Measurements from ENCODE around the gene LOXL4. TPM values are rescaled to one million over a fixed set of nuclear protein-coding genes. Genes with fewer than 3 reads are reported as not detected.

The LOXL4 gene
- total RNA-seq, 1 experiment from 2014 or later: 8.1 TPM

- no peaks in the 10 kb centered on the region for H3K9me3 ChIP-seq (replicated peaks)
- no peak overlapping the region for H3K27ac ChIP-seq
- H3K4me3 ChIP-seq: no peak overlapping the region
- peak; percentile 50 to 62 for DNase-seq
- no peaks in the 10 kb centered on the region for H3K27me3 ChIP-seq
- no peaks in the 10 kb centered on the region for H3K36me3 ChIP-seq
- peaks cover 18% of the 10 kb centered on the region for H3K4me1 ChIP-seq
Measured at GRCh38 chr10:98262571-98262970, 5.4 kb downstream of the LOXL4 start.

- H3K27ac ChIP-seq: no peak overlapping the region
- peaks cover 16% of the 10 kb centered on the region for H3K4me1 ChIP-seq
- no peak for DNase-seq
- H3K27me3 ChIP-seq: no peaks in the 10 kb centered on the region
- H3K9me3 ChIP-seq (replicated peaks): no peaks in the 10 kb centered on the region
- H3K36me3 ChIP-seq: no peaks in the 10 kb centered on the region
- no peak overlapping the region for H3K4me3 ChIP-seq
Measured at GRCh38 chr10:98261436-98262277, 6.3 kb downstream of the LOXL4 start.

DNA sequence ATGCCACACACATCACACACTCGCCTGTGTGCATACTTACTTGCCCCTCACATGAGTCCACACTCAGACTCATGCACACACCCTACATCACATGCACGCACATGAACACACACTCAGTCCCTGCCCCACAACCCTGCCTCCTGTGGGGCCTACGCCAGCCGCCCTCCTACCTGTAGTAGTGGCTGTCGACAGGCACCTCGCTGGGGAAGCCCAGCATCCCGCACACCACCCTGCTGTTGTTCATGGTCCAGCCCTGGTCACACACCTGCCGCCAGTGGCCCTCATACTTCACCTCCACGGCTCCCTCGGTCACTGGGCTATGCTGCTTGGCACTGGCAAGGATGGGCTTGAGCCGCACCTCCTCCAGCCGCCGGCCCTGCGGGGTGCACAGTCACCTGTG, 7.2 kb downstream of the LOXL4 start:
- DNase-seq: no peak
- H3K27me3 ChIP-seq: no peaks in the 10 kb centered on the region
- no peak overlapping the region for H3K27ac ChIP-seq
- H3K36me3 ChIP-seq: 0 out of 2 replicates have a peak, but pooled peaks cover 2% of the 10 kb centered on the region
- no peaks in the 10 kb centered on the region for H3K9me3 ChIP-seq (replicated peaks)
- H3K4me1 ChIP-seq: peaks cover 7% of the 10 kb centered on the region
- no peak overlapping the region for H3K4me3 ChIP-seq

GRCh38 chr10:98260350-98260749, 7.6 kb downstream of the LOXL4 start:
- Histone ChIP-seq H3K4me3 (no peak overlapping the region), H3K27me3 (no peaks in the 10 kb centered on the region), H3K27ac (no peak overlapping the region), H3K4me1 (peaks cover 3% of the 10 kb centered on the region; the same call in 1 of the 2 replicates), H3K36me3 (0 out of 2 replicates have a peak, but pooled peaks cover 2% of the 10 kb centered on the region), H3K9me3 (replicated peaks) (no peaks in the 10 kb centered on the region)
- DNase-seq: no peak

- H3K27me3 ChIP-seq: no peaks in the 10 kb centered on the region
- DNase-seq: no peak
- no peaks in the 10 kb centered on the region for H3K9me3 ChIP-seq (replicated peaks)
- 0 out of 2 replicates have a peak, but pooled peaks cover 2% of the 10 kb centered on the region for H3K4me1 ChIP-seq
- 0 out of 2 replicates have a peak, but pooled peaks cover 2% of the 10 kb centered on the region for H3K36me3 ChIP-seq
- H3K27ac ChIP-seq: no peak overlapping the region
- no peak overlapping the region for H3K4me3 ChIP-seq
Measured at GRCh38 chr10:98259606-98260315, 8.2 kb downstream of the LOXL4 start.

GRCh38 chr10:98258683-98259454, 9.1 kb downstream of the LOXL4 start:
- no peak for DNase-seq
- 0 out of 2 replicates have a peak, but pooled peaks cover 2% of the 10 kb centered on the region for H3K36me3 ChIP-seq
- H3K27ac ChIP-seq: no peak overlapping the region
- H3K27me3 ChIP-seq: no peaks in the 10 kb centered on the region
- H3K4me3 ChIP-seq: no peak overlapping the region
- no peaks in the 10 kb centered on the region for H3K9me3 ChIP-seq (replicated peaks)
- H3K4me1 ChIP-seq: no peaks in the 10 kb centered on the region

DNA sequence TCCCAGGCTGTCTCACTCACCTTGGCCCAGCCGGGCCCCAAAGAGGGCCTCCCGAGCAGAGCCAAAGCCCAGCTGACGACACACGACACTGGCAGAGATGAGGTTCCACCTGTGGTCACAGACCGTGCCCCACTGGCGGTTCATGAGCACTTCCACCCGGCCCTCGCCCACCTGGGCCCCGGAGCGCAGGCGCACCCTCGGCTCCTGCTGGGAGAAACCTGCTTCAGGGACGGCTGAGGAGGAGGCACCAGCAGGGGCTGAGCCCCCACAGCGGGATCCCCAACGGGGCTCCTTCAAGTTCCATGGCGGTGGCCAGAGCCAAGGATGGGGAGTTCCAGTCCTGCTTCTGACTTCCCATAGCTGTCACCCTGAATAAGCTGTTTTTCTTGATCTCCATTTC, 10.0 kb downstream of the LOXL4 start:
- H3K36me3 ChIP-seq: 0 out of 2 replicates have a peak, but pooled peaks cover 2% of the 10 kb centered on the region
- no peaks in the 10 kb centered on the region for H3K27me3 ChIP-seq
- H3K4me1 ChIP-seq: no peaks in the 10 kb centered on the region

DNA sequence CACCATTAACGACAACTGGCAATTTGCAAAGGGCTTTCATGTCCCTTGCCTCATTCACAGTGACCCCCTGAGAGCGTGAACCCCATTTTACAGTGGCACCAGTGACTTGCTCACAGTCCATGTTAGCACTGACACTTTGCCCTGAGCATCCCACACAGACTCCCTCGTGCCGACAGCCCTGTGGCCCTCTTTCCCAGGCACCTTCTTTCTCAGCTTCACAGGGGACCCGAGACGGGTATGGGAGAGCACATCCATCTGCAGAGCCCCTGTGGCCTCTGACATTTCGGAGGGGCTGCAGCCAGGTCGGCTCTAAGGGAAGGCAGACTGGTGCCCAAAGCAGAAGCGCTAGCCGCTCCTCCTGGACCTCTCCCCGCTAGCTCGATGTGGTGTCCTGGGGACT, 10.8 kb downstream of the LOXL4 start:
- Histone ChIP-seq H3K9me3 (replicated peaks) (no peaks in the 10 kb centered on the region), H3K4me1 (no peaks in the 10 kb centered on the region), H3K4me3 (no peak overlapping the region), H3K27me3 (no peaks in the 10 kb centered on the region), H3K27ac (no peak overlapping the region), H3K36me3 (0 out of 2 replicates have a peak, but pooled peaks cover 2% of the 10 kb centered on the region)
- DNase-seq: no peak

More for the DNA sequence above, 10.0 kb downstream of the LOXL4 start:
- DNase-seq: no peak
- Histone ChIP-seq H3K27ac (no peak overlapping the region), H3K9me3 (replicated peaks) (no peaks in the 10 kb centered on the region), H3K4me3 (no peak overlapping the region)

GRCh38 chr10:98256692-98257091, 11.3 kb downstream of the LOXL4 start:
- DNase-seq: no peak
- Histone ChIP-seq H3K9me3 (replicated peaks) (no peaks in the 10 kb centered on the region), H3K4me1 (no peaks in the 10 kb centered on the region), H3K36me3 (0 out of 2 replicates have a peak, but pooled peaks cover 2% of the 10 kb centered on the region), H3K27ac (no peak overlapping the region), H3K27me3 (no peaks in the 10 kb centered on the region), H3K4me3 (no peak overlapping the region)

DNA sequence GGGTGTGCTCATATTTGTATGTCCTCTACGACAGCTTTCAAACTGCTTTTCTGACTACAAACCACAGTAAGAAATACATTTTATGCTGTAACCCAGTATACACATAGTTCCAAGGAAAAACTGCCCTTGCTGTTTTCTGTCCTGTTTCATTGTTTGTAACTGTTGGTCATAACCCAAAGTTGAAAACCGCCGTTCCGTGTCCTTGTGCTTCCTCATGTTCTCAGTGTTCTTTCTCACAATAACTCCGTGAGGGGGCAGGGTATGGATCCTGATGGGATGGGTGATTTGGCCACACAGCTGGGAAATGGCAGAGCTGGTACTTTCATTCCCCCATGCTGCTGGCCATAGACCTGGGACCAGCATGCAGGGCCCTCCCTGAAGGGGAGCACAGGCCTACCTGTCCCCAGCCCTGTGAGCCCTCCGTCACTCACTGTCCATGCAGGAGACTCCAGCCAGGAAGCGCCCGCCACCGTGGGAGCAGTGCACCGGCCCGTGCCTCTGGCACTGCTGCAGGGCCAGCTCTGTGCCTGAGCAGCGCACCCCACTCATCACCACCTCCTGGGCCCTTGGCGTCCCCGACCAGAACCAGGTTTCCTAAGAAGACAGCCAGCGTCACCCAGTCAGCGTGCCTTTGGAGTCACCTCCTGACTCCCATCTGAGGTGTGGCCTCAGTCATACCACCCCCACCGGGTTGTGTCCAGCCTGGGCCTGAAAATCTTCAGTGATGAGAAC, 12.7 kb downstream of the LOXL4 start:
- no peaks in the 10 kb centered on the region for H3K9me3 ChIP-seq (replicated peaks)
- 0 out of 2 replicates have a peak, but pooled peaks cover 5% of the 10 kb centered on the region for H3K36me3 ChIP-seq
- no peak for DNase-seq

DNA sequence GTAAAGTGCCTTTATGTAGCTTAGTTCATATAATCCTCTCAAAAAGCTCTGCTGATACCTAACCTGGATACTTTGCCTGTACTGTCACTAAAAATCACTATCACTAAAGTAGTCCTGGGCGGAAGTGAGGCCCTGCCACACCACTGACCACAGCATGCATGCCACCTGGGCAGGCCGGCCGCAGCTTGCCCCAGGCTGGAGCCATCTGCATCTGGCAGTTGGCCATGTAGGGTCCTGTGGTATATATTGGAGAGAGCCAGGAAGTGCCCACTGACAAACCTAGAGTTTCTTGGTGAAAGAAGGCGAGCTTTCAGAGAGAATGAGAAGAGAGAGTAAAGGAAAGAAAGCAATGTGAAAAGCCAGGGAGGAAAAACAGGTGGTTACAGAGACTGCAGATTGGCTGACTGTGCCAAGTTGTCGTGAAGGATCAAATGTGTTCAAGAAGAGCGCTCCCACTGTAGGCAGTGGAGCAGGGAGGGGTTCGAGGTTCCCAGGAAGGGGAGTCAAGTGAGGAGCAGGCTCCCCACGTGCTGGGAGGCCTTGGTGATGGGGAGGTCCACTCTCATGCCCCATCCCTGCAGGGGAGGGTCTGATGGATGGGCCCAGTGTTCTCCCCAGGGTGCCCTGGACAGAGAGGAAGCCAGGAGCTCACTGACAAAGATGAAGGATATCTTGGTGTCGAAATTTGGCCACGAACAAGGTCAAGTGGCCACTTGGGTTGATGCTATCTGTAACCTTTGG, 13.6 kb downstream of the LOXL4 start:
- Histone ChIP-seq H3K4me3 (no peak overlapping the region), H3K27me3 (no peaks in the 10 kb centered on the region), H3K36me3 (0 out of 2 replicates have a peak, but pooled peaks cover 5% of the 10 kb centered on the region), H3K27ac (no peak overlapping the region), H3K9me3 (replicated peaks) (no peaks in the 10 kb centered on the region), H3K4me1 (no peaks in the 10 kb centered on the region)
- DNase-seq: no peak

More for the DNA sequence above, 12.7 kb downstream of the LOXL4 start:
- Histone ChIP-seq H3K27me3 (no peaks in the 10 kb centered on the region), H3K4me3 (no peak overlapping the region), H3K27ac (no peak overlapping the region), H3K4me1 (no peaks in the 10 kb centered on the region)

DNA sequence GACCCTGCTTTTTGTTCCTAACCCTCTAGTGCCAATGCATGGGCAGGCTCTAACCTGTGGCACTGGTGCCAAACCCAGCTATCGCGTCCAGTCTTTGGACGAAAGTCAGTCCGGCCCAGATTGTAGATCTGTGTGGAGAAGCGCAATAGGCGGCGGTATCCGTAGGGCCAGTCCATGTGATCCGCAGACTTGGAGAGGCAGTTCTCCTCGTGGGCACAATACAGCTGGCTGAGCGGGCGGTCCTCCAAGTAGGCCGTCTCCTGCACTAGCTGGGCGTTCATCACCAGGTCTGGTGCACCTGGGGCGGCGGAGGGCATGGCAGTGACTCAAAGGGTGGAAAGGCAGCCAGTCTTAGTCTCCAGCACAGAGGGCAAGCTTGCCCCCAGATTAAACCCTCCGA, 14.5 kb downstream of the LOXL4 start:
- no peak overlapping the region for H3K27ac ChIP-seq
- H3K9me3 ChIP-seq (replicated peaks): no peaks in the 10 kb centered on the region
- no peak for DNase-seq
- no peak overlapping the region for H3K4me3 ChIP-seq
- H3K4me1 ChIP-seq: no peaks in the 10 kb centered on the region
- no peaks in the 10 kb centered on the region for H3K27me3 ChIP-seq
- 0 out of 2 replicates have a peak, but pooled peaks cover 11% of the 10 kb centered on the region for H3K36me3 ChIP-seq

DNA sequence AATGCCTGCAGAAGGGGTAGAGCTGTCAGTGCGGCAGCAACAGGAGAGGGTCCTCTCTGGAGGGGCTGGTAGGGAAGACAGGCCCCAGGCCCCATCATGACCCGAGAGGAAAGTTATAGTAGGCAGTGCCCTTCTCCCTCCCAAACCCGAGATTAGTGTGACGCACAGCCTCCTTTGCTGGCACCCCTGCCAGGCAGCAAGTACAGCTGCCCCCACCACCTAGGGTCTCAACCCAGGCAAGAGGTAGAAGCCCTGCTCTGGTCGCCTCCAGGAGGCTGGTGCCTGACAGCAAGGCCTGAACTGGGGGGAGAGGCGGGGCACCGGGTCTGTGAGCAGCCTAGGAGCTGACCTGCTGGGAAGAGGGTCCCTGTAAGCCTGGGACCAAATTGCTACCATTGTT, 15.5 kb downstream of the LOXL4 start:
- Histone ChIP-seq H3K4me1 (peaks cover 7% of the 10 kb centered on the region), H3K27ac (no peak overlapping the region), H3K4me3 (no peak overlapping the region), H3K9me3 (replicated peaks) (no peaks in the 10 kb centered on the region), H3K36me3 (peaks cover 13% of the 10 kb centered on the region; the same call in 1 of the 2 replicates), H3K27me3 (no peaks in the 10 kb centered on the region)
- no peak for DNase-seq
